ENCODE results near the gene CCDC24.

Gene CCDC24

GRCh38 chr1:43979528-43980254 lies 11.7 kb upstream of the CCDC24 start:
- TF ChIP-seq Cebpa-rat (IDR thresholded peaks at IDR 0.05) = no peak
- H3K4me2 ChIP-seq = peak overlapping the region; percentile 89 to 100 (median 98)
- H3K27ac ChIP-seq = peak overlapping the region; percentile 30 to 94 (median 87); a peak in 20 of 22 replicates
- peaks cover 36 to 86% (median 70%) of the 10 kb centered on the region in 11 experiments for H4K20me1 ChIP-seq
- peak overlapping the region; percentile 75 to 100 (median 96) for H3K4me3 ChIP-seq
- no peaks in the 10 kb centered on the region for H3K27me3 ChIP-seq
- H3K4me1 ChIP-seq = peaks cover 47 to 74% (median 66%) of the 10 kb centered on the region in 10 experiments
- peaks cover 29 to 64% (median 54%) of the 10 kb centered on the region in 11 experiments for H3K36me3 ChIP-seq
- H3K9me3 ChIP-seq (replicated peaks in 1 of 11) = no peaks in the 10 kb centered on the region
- peak overlapping the region; percentile 84 to 100 (median 99) for H3K9ac ChIP-seq

GRCh38 chr1:43980255-43981134 lies 10.9 kb upstream of the CCDC24 start:
- Histone ChIP-seq H3K9me3 (replicated peaks in 1 of 11) (no peaks in the 10 kb centered on the region), H3K4me3 (peak overlapping the region; percentile 75 to 100 (median 96)), H3K4me2 (peak overlapping the region; percentile 89 to 100 (median 98)), H3K36me3 (peaks cover 33 to 71% (median 60%) of the 10 kb centered on the region in 11 experiments), H3K27me3 (no peaks in the 10 kb centered on the region), H4K20me1 (peaks cover 34 to 84% (median 64%) of the 10 kb centered on the region in 11 experiments), H3K9ac (peak overlapping the region; percentile 84 to 100 (median 99); a peak in 21 of 22 replicates), H3K4me1 (peaks cover 47 to 74% (median 66%) of the 10 kb centered on the region in 10 experiments), H3K27ac (peak overlapping the region in 8 of 11 experiments; percentile 84 to 94 (median 89); a peak in 16 of 22 replicates)
- TF ChIP-seq Cebpa-rat (IDR thresholded peaks at IDR 0.05) = peak in 1 of 11 experiments; percentile 62; a peak in 2 of 22 replicates

- Histone ChIP-seq H3K4me3 (peak overlapping the region in 7 of 10 experiments; percentile 75 to 100 (median 98); a peak in 10 of 20 replicates), H4K20me1 (peaks cover 28 to 80% (median 57%) of the 10 kb centered on the region in 11 experiments), H3K9me3 (replicated peaks in 1 of 11) (no peaks in the 10 kb centered on the region), H3K27ac (peak overlapping the region in 2 of 11 experiments; percentile 28 to 87; a peak in 1 of 22 replicates), H3K9ac (peak overlapping the region in 9 of 11 experiments; percentile 5 to 100 (median 97); a peak in 12 of 22 replicates), H3K4me1 (peaks cover 45 to 68% (median 62%) of the 10 kb centered on the region in 10 experiments), H3K4me2 (peak overlapping the region; percentile 89 to 100 (median 98)), H3K27me3 (no peaks in the 10 kb centered on the region), H3K36me3 (peaks cover 28 to 73% (median 64%) of the 10 kb centered on the region in 11 experiments)
- TF ChIP-seq Cebpa-rat (IDR thresholded peaks at IDR 0.05) = no peak
Observed at GRCh38 chr1:43981135-43981491, 10.3 kb upstream of the CCDC24 start.

GRCh38 chr1:43981636-43982035 lies 9.8 kb upstream of the CCDC24 start:
- Histone ChIP-seq H3K4me2 (peak overlapping the region in 9 of 11 experiments; percentile 89 to 99 (median 98); a peak in 17 of 22 replicates), H3K4me3 (peak overlapping the region in 2 of 10 experiments; percentile 97 to 99; a peak in 2 of 20 replicates), H3K9ac (peak overlapping the region in 4 of 11 experiments; percentile 97 to 99 (median 98); a peak in 5 of 22 replicates), H3K36me3 (peaks cover 23 to 73% (median 64%) of the 10 kb centered on the region in 11 experiments), H4K20me1 (peaks cover 23 to 77% (median 52%) of the 10 kb centered on the region in 11 experiments), H3K27ac (peak overlapping the region in 1 of 11 experiments; percentile 87; a peak in 1 of 22 replicates), H3K9me3 (replicated peaks in 1 of 11) (no peaks in the 10 kb centered on the region), H3K27me3 (no peaks in the 10 kb centered on the region), H3K4me1 (peaks cover 40 to 63% (median 57%) of the 10 kb centered on the region in 10 experiments)
- TF ChIP-seq Cebpa-rat (IDR thresholded peaks at IDR 0.05) = no peak

- Histone ChIP-seq H3K9ac (0 out of 22 replicates have a peak overlapping the region, but pooled peaks of 2 of the 11 experiments have one; percentile 14 to 15), H3K27me3 (no peaks in the 10 kb centered on the region), H3K4me3 (no peak overlapping the region), H3K27ac (no peak overlapping the region), H3K4me2 (peak overlapping the region in 5 of 11 experiments; percentile 89 to 99 (median 99); a peak in 5 of 22 replicates), H3K9me3 (replicated peaks in 1 of 11) (no peaks in the 10 kb centered on the region), H3K4me1 (peaks cover 34 to 57% (median 51%) of the 10 kb centered on the region in 10 experiments), H4K20me1 (peaks cover 17 to 75% (median 46%) of the 10 kb centered on the region in 11 experiments), H3K36me3 (peaks cover 17 to 73% (median 60%) of the 10 kb centered on the region in 11 experiments)
- TF ChIP-seq Cebpa-rat (IDR thresholded peaks at IDR 0.05) = no peak
Observed at GRCh38 chr1:43982241-43982640, 9.2 kb upstream of the CCDC24 start.

GRCh38 chr1:43982808-43983207 lies 8.6 kb upstream of the CCDC24 start:
- no peaks in the 10 kb centered on the region for H3K27me3 ChIP-seq
- TF ChIP-seq Cebpa-rat (IDR thresholded peaks at IDR 0.05) = no peak
- peaks cover 11 to 73% (median 56%) of the 10 kb centered on the region in 11 experiments for H3K36me3 ChIP-seq
- no peak overlapping the region for H3K27ac ChIP-seq
- H3K4me3 ChIP-seq = no peak overlapping the region
- H3K9ac ChIP-seq = peak overlapping the region in 3 of 11 experiments; percentile 8 to 41 (median 15); a peak in 1 of 22 replicates
- peak overlapping the region in 3 of 11 experiments; percentile 4 to 95 (median 15); a peak in 2 of 22 replicates for H3K4me2 ChIP-seq
- H4K20me1 ChIP-seq = peaks cover 11 to 69% (median 40%) of the 10 kb centered on the region in 11 experiments
- peaks cover 28 to 51% (median 45%) of the 10 kb centered on the region in 10 experiments for H3K4me1 ChIP-seq
- no peaks in the 10 kb centered on the region for H3K9me3 ChIP-seq (replicated peaks in 1 of 11)

DNA sequence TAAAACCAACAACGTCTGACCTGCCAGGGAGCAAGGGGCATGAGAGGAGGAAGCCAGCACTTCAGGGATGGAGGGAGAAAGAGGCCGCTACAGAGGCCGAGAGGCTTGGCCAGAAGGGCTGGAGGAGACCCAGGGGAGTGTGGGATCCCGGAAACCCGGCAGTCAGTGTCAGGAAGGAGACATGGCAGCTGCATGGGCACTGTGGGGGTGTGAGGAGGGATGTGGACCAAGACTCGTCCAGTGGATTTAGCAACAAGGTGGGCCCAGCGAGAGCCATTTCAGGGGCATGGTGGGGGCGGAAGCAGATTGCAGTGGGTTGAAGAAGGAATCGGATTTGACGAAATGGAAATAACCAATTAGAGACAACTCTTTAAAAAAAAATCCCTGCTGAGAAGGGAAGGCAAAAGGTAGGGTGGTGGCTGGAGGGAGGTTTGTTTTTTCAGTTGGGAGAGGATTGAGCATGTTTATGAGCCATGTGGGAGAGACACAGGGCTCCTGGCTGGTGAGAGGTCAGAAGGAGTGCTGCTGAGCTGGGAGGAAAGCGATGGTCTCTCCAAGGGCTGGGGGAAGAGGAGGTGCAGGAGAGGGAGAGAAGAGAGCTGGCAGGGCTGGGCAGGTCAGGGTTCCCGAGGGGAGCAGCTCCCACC lies 8.0 kb upstream of the CCDC24 start:
- Histone ChIP-seq H3K4me2 (peak overlapping the region in 3 of 11 experiments; percentile 4 to 95 (median 15); a peak in 1 of 22 replicates), H3K4me1 (peaks cover 23 to 46% (median 40%) of the 10 kb centered on the region in 10 experiments), H3K36me3 (peaks cover 6 to 69% (median 54%) of the 10 kb centered on the region in 11 experiments), H3K4me3 (no peak overlapping the region), H3K27me3 (no peaks in the 10 kb centered on the region), H3K9me3 (replicated peaks in 1 of 11) (no peaks in the 10 kb centered on the region), H3K27ac (no peak overlapping the region), H3K9ac (peak overlapping the region in 2 of 11 experiments; percentile 8 to 41; a peak in 3 of 22 replicates), H4K20me1 (peaks cover 5 to 64% (median 35%) of the 10 kb centered on the region in 11 experiments)
- TF ChIP-seq Cebpa-rat (IDR thresholded peaks at IDR 0.05) = no peak

GRCh38 chr1:43984855-43985254 lies 6.5 kb upstream of the CCDC24 start:
- H3K4me1 ChIP-seq = peaks cover 16 to 39% (median 33%) of the 10 kb centered on the region in 10 experiments
- H3K4me3 ChIP-seq = no peak overlapping the region
- no peak overlapping the region for H3K9ac ChIP-seq
- peaks cover 5 to 67% (median 52%) of the 10 kb centered on the region in 11 experiments; a peak in 21 of 22 replicates for H3K36me3 ChIP-seq
- no peaks in the 10 kb centered on the region for H3K9me3 ChIP-seq (replicated peaks in 1 of 11)
- H3K27ac ChIP-seq = no peak overlapping the region
- no peaks in the 10 kb centered on the region for H3K27me3 ChIP-seq
- TF ChIP-seq Cebpa-rat (IDR thresholded peaks at IDR 0.05) = no peak
- peaks cover 0 to 60% (median 29%) of the 10 kb centered on the region in 11 experiments; a peak in 15 of 22 replicates for H4K20me1 ChIP-seq
- H3K4me2 ChIP-seq = no peak overlapping the region

All from BLaER1 treated with 17β-estradiol and CSF1 and Interleukin-3, amounts not matched to agents 10 nM and 100 nM (cell line).